Ectodermal cell (in vitro differentiated cells): Measurements from ENCODE around the gene CPNE8.

Source experiments
- H3K27ac ChIP-seq: 2 replicates; pipeline ENCODE4 v1.7.0; 2013; ENCODE audit warnings: mild to moderate bottlenecking, low read depth, low read length; ENCODE audit not compliant: insufficient read depth, poor library complexity, severe bottlenecking
- H3K27me3 ChIP-seq: 2 replicates; pipeline ENCODE4 v1.7.0; 2013; ENCODE audit warnings: mild to moderate bottlenecking, low read length; ENCODE audit not compliant: insufficient read depth, control insufficient read depth, poor library complexity, severe bottlenecking
- H3K36me3 ChIP-seq: one replicate; pipeline ENCODE4 v1.7.0; 2013; ENCODE audit warnings: low read length; ENCODE audit not compliant: control insufficient read depth, insufficient read depth
- H3K4me1 ChIP-seq: one replicate; pipeline ENCODE4 v1.7.0; 2013; ENCODE audit warnings: low read length; ENCODE audit not compliant: control insufficient read depth, insufficient read depth
- H3K4me3 ChIP-seq: 2 replicates; pipeline ENCODE4 v1.7.0; 2013; ENCODE audit warnings: low read depth, low read length, control low read depth; ENCODE audit not compliant: insufficient read depth
- H3K9me3 ChIP-seq: 2 replicates; pipeline ENCODE4 v1.7.0; 2013; ENCODE audit warnings: mild to moderate bottlenecking, low read length, moderate library complexity; ENCODE audit not compliant: control insufficient read depth
- WGBS, 2 experiments: methylation state at CpG; one replicate each; pipeline ENCODE4 v1.1.7; 2013; ENCODE audit warnings: missing lambda C conversion rate in 2 of 2; 5-methylcytosine and 5-hydroxymethylcytosine counted together

Gene CPNE8

GRCh38 chr12:38838056-38838850 is 67.1 kb downstream of the CPNE8 start:
- Histone ChIP-seq H3K9me3 (no peaks in the 10 kb centered on the region), H3K27me3 (no peaks in the 10 kb centered on the region), H3K4me1 (no peaks in the 10 kb centered on the region), H3K27ac (no peak overlapping the region), H3K4me3 (no peak overlapping the region), H3K36me3 (no peaks in the 10 kb centered on the region)
- WGBS, 2 experiments: 83 to 96% methylated on average over 2 of the region's 2 CpGs

GRCh38 chr12:38831715-38832114 is 73.7 kb downstream of the CPNE8 start:
- Histone ChIP-seq H3K4me1 (no peaks in the 10 kb centered on the region), H3K36me3 (no peaks in the 10 kb centered on the region), H3K27me3 (no peaks in the 10 kb centered on the region), H3K9me3 (no peaks in the 10 kb centered on the region), H3K27ac (no peak overlapping the region), H3K4me3 (no peak overlapping the region)
- 90 to 93% methylated on average over 5 of the region's 5 CpGs for WGBS, 2 experiments

GRCh38 chr12:38825006-38825405 is 80.4 kb downstream of the CPNE8 start:
- no peaks in the 10 kb centered on the region for H3K36me3 ChIP-seq
- H3K9me3 ChIP-seq: no peaks in the 10 kb centered on the region
- 97% methylated on average over 4 of the region's 4 CpGs for WGBS, 2 experiments
- no peak overlapping the region for H3K27ac ChIP-seq
- H3K4me3 ChIP-seq: no peak overlapping the region
- H3K27me3 ChIP-seq: no peaks in the 10 kb centered on the region
- no peaks in the 10 kb centered on the region for H3K4me1 ChIP-seq

GRCh38 chr12:38823738-38824137 is 81.7 kb downstream of the CPNE8 start:
- Histone ChIP-seq H3K4me1 (no peaks in the 10 kb centered on the region), H3K36me3 (no peaks in the 10 kb centered on the region), H3K9me3 (no peaks in the 10 kb centered on the region), H3K4me3 (no peak overlapping the region), H3K27me3 (no peaks in the 10 kb centered on the region), H3K27ac (no peak overlapping the region)
- 76 to 82% methylated on average over 5 to 6 of the region's 6 CpGs for WGBS, 2 experiments

- H3K27ac ChIP-seq: no peak overlapping the region
- H3K4me3 ChIP-seq: no peak overlapping the region
- whole genome bisulfite sequencing, 2 experiments: 71 to 78% methylated on average over 2 of the region's 2 CpGs
- H3K9me3 ChIP-seq: no peaks in the 10 kb centered on the region
- no peaks in the 10 kb centered on the region for H3K36me3 ChIP-seq
- no peaks in the 10 kb centered on the region for H3K4me1 ChIP-seq
- no peaks in the 10 kb centered on the region for H3K27me3 ChIP-seq
These were observed 82.1 kb downstream of the CPNE8 start for GRCh38 chr12:38823314-38823713.

GRCh38 chr12:38817942-38818341 is 87.4 kb downstream of the CPNE8 start:
- Histone ChIP-seq H3K4me1 (no peaks in the 10 kb centered on the region), H3K36me3 (no peaks in the 10 kb centered on the region), H3K27ac (no peak overlapping the region), H3K9me3 (no peaks in the 10 kb centered on the region), H3K4me3 (no peak overlapping the region), H3K27me3 (no peaks in the 10 kb centered on the region)
- 86 to 95% methylated on average over 2 to 3 of the region's 3 CpGs for WGBS, 2 experiments

GRCh38 chr12:38813923-38814322 is 91.5 kb downstream of the CPNE8 start:
- H3K27ac ChIP-seq: no peak overlapping the region
- no peaks in the 10 kb centered on the region for H3K27me3 ChIP-seq
- no peaks in the 10 kb centered on the region for H3K36me3 ChIP-seq
- no peak overlapping the region for H3K4me3 ChIP-seq
- 94 to 96% methylated on average over 3 of the region's 3 CpGs for WGBS, 2 experiments
- H3K4me1 ChIP-seq: no peaks in the 10 kb centered on the region
- H3K9me3 ChIP-seq: no peaks in the 10 kb centered on the region

GRCh38 chr12:38811814-38812356 is 93.5 kb downstream of the CPNE8 start:
- Histone ChIP-seq H3K4me1 (no peaks in the 10 kb centered on the region), H3K27me3 (no peaks in the 10 kb centered on the region), H3K4me3 (no peak overlapping the region), H3K27ac (no peak overlapping the region), H3K36me3 (no peaks in the 10 kb centered on the region), H3K9me3 (no peaks in the 10 kb centered on the region)
- WGBS, 2 experiments: 89 to 96% methylated on average over 2 of the region's 2 CpGs

- H3K27me3 ChIP-seq: no peaks in the 10 kb centered on the region
- H3K4me3 ChIP-seq: no peak overlapping the region
- H3K36me3 ChIP-seq: no peaks in the 10 kb centered on the region
- no peaks in the 10 kb centered on the region for H3K4me1 ChIP-seq
- no peak overlapping the region for H3K27ac ChIP-seq
- H3K9me3 ChIP-seq: no peaks in the 10 kb centered on the region
These were observed 95.6 kb downstream of the CPNE8 start for GRCh38 chr12:38809832-38810231.

GRCh38 chr12:38788106-38788505 is 117.3 kb downstream of the CPNE8 start:
- H3K27ac ChIP-seq: no peak overlapping the region
- H3K4me3 ChIP-seq: no peak overlapping the region
- 89 to 93% methylated on average over 1 of the region's 1 CpG for WGBS, 2 experiments
- H3K27me3 ChIP-seq: no peaks in the 10 kb centered on the region
- H3K9me3 ChIP-seq: no peaks in the 10 kb centered on the region
- no peaks in the 10 kb centered on the region for H3K4me1 ChIP-seq
- no peaks in the 10 kb centered on the region for H3K36me3 ChIP-seq
